Skeletal muscle tissue (tissue), 4 donors: ENCODE data around the gene RARRES2. TPM values are rescaled to one million over a fixed set of nuclear protein-coding genes. Genes with fewer than 3 reads are reported as not detected.
A peak's percentile ranks its signal among the peaks of the same experiment; 100 is the strongest.

Source experiments
- H3K27ac ChIP-seq: one replicate; pipeline ENCODE4 v1.7.0; 2013; ENCODE audit warnings: mild to moderate bottlenecking, low read depth, low read length, inconsistent platforms
- H3K27me3 ChIP-seq, 3 donors: one replicate each; pipeline ENCODE4 v1.7.0; 2013; ENCODE audit warnings: low read length in 3 of 3; ENCODE audit not compliant: control insufficient read depth in 3 of 3, insufficient read depth in 3 of 3
- H3K36me3 ChIP-seq, 3 donors: one replicate each; pipeline ENCODE4 v1.7.0; 2013; ENCODE audit warnings: low read length in 3 of 3; ENCODE audit not compliant: control insufficient read depth in 3 of 3, insufficient read depth in 3 of 3
- H3K4me1 ChIP-seq, 3 donors: one replicate each; pipeline ENCODE4 v1.7.0; 2013; ENCODE audit warnings: low read length in 3 of 3, mild to moderate bottlenecking in 3 of 3; ENCODE audit not compliant: control insufficient read depth in 3 of 3, insufficient read depth in 3 of 3
- H3K4me3 ChIP-seq, 3 donors: one replicate each; pipeline ENCODE4 v1.7.0; 2013; ENCODE audit warnings: low read length in 3 of 3
- H3K9ac ChIP-seq, 3 donors: one replicate each; pipeline ENCODE4 v1.7.0; 2013; ENCODE audit warnings: low read length in 3 of 3, mild to moderate bottlenecking in 3 of 3, moderate library complexity in 2 of 3, low read depth in 1 of 3
- H3K9me3 ChIP-seq, 3 donors: one replicate each; pipeline ENCODE4 v1.7.0; 2013; ENCODE audit warnings: low read length in 3 of 3; ENCODE audit not compliant: control insufficient read depth in 3 of 3
- total RNA-seq: library from RNA; depleted of rRNA; stranded (reverse); fragments of >200 nt; gene quantifications from one replicate; pipeline ENCODE4 v1.2.3, GENCODE V29; 2014
- donor health status: Osteomylitis.

The RARRES2 gene
- total RNA-seq, 1 donor from 2014 or later = 54.3 TPM

GRCh38 chr7:150363872-150364271, 22.4 kb upstream of the RARRES2 start:
- Histone ChIP-seq H3K9me3 (no peaks in the 10 kb centered on the region), H3K27me3 (no peaks in the 10 kb centered on the region), H3K9ac (no peak overlapping the region), H3K36me3 (no peaks in the 10 kb centered on the region), H3K4me3 (no peak overlapping the region), H3K4me1 (peaks cover 25 to 48% (median 34%) of the 10 kb centered on the region in 3 donors), H3K27ac (peak overlapping the region; percentile 38)

GRCh38 chr7:150363370-150363769, 21.9 kb upstream of the RARRES2 start:
- Histone ChIP-seq H3K27me3 (no peaks in the 10 kb centered on the region), H3K9ac (no peak overlapping the region), H3K36me3 (no peaks in the 10 kb centered on the region), H3K27ac (no peak overlapping the region), H3K4me3 (no peak overlapping the region), H3K9me3 (no peaks in the 10 kb centered on the region), H3K4me1 (peaks cover 25 to 48% (median 34%) of the 10 kb centered on the region in 3 donors)

GRCh38 chr7:150361807-150362621, 20.6 kb upstream of the RARRES2 start:
- Histone ChIP-seq H3K9ac (peak overlapping the region in 2 of 3 donors; percentile 15 to 42), H3K4me1 (peaks cover 25 to 51% (median 32%) of the 10 kb centered on the region in 3 donors), H3K36me3 (no peaks in the 10 kb centered on the region)

GRCh38 chr7:150361402-150361801, 20.0 kb upstream of the RARRES2 start:
- H3K9ac ChIP-seq = peak overlapping the region in 1 of 3 donors; percentile 42
- no peaks in the 10 kb centered on the region for H3K27me3 ChIP-seq
- no peaks in the 10 kb centered on the region for H3K9me3 ChIP-seq
- no peak overlapping the region for H3K4me3 ChIP-seq
- H3K27ac ChIP-seq = no peak overlapping the region
- H3K36me3 ChIP-seq = no peaks in the 10 kb centered on the region
- peaks cover 25 to 51% (median 32%) of the 10 kb centered on the region in 3 donors for H3K4me1 ChIP-seq

More at GRCh38 chr7:150361807-150362621, 20.6 kb upstream of the RARRES2 start:
- H3K27me3 ChIP-seq = no peaks in the 10 kb centered on the region
- H3K4me3 ChIP-seq = no peak overlapping the region
- H3K9me3 ChIP-seq = no peaks in the 10 kb centered on the region
- peak overlapping the region; percentile 12 for H3K27ac ChIP-seq

GRCh38 chr7:150360363-150361058, 19.1 kb upstream of the RARRES2 start:
- Histone ChIP-seq H3K4me1 (peaks cover 25 to 51% (median 32%) of the 10 kb centered on the region in 3 donors), H3K27ac (no peak overlapping the region), H3K4me3 (no peak overlapping the region), H3K9ac (no peak overlapping the region), H3K36me3 (no peaks in the 10 kb centered on the region), H3K27me3 (no peaks in the 10 kb centered on the region), H3K9me3 (no peaks in the 10 kb centered on the region)

GRCh38 chr7:150359622-150360362, 18.4 kb upstream of the RARRES2 start:
- Histone ChIP-seq H3K4me3 (no peak overlapping the region), H3K36me3 (no peaks in the 10 kb centered on the region), H3K9ac (no peak overlapping the region), H3K27ac (no peak overlapping the region), H3K9me3 (no peaks in the 10 kb centered on the region), H3K4me1 (peaks cover 25 to 48% (median 32%) of the 10 kb centered on the region in 3 donors), H3K27me3 (no peaks in the 10 kb centered on the region)

- Histone ChIP-seq H3K36me3 (no peaks in the 10 kb centered on the region), H3K27me3 (no peaks in the 10 kb centered on the region), H3K9ac (no peak overlapping the region), H3K4me3 (no peak overlapping the region), H3K9me3 (no peaks in the 10 kb centered on the region), H3K27ac (no peak overlapping the region), H3K4me1 (peaks cover 21 to 45% (median 27%) of the 10 kb centered on the region in 3 donors)
These were observed 17.7 kb upstream of the RARRES2 start for GRCh38 chr7:150358988-150359621.

GRCh38 chr7:150358433-150358832, 17.0 kb upstream of the RARRES2 start:
- H3K36me3 ChIP-seq = no peaks in the 10 kb centered on the region
- no peaks in the 10 kb centered on the region for H3K9me3 ChIP-seq
- H3K27me3 ChIP-seq = no peaks in the 10 kb centered on the region
- H3K4me1 ChIP-seq = peaks cover 17 to 38% (median 22%) of the 10 kb centered on the region in 3 donors
- no peak overlapping the region for H3K4me3 ChIP-seq
- no peak overlapping the region for H3K9ac ChIP-seq
- H3K27ac ChIP-seq = no peak overlapping the region

GRCh38 chr7:150357771-150358427, 16.5 kb upstream of the RARRES2 start:
- Histone ChIP-seq H3K4me3 (no peak overlapping the region), H3K9me3 (no peaks in the 10 kb centered on the region), H3K27me3 (no peaks in the 10 kb centered on the region), H3K36me3 (no peaks in the 10 kb centered on the region), H3K4me1 (peaks cover 15 to 33% (median 17%) of the 10 kb centered on the region in 3 donors), H3K9ac (no peak overlapping the region), H3K27ac (no peak overlapping the region)
